NCI-H146 treated with DMSO at 0.1 percent for 48 hours (cell line): ENCODE data around the gene PLEKHG1.

ENCODE experiments used
- DNase-seq: peaks from one replicate; lab custom pipeline; 2025; ENCODE audit not compliant: unreplicated experiment; lab: John Stamatoyannopoulos, UW

PLEKHG1 gene

GRCh38 chr6:150617496-150618460 is 18.1 kb downstream of the PLEKHG1 start:
- no peak for DNase-seq

- no peak for DNase-seq
These were observed 19.6 kb downstream of the PLEKHG1 start for GRCh38 chr6:150619275-150619674.

- DNase-seq, result no peak
These were observed 20.6 kb downstream of the PLEKHG1 start for GRCh38 chr6:150620244-150620643.

- DNase-seq, result no peak
These were observed 21.1 kb downstream of the PLEKHG1 start for GRCh38 chr6:150620763-150621162.

GRCh38 chr6:150622476-150622875 is 22.8 kb downstream of the PLEKHG1 start:
- DNase-seq, result no peak

- no peak for DNase-seq
These were observed 23.5 kb downstream of the PLEKHG1 start for GRCh38 chr6:150622941-150623874.

GRCh38 chr6:150624191-150624590 is 24.5 kb downstream of the PLEKHG1 start:
- DNase-seq, result no peak

- DNase-seq, result no peak
These were observed 26.2 kb downstream of the PLEKHG1 start for GRCh38 chr6:150625927-150626326.

GRCh38 chr6:150627154-150627553 is 27.5 kb downstream of the PLEKHG1 start:
- DNase-seq, result no peak

GRCh38 chr6:150627585-150628025 is 27.9 kb downstream of the PLEKHG1 start:
- no peak for DNase-seq

- DNase-seq, result no peak
These were observed 29.2 kb downstream of the PLEKHG1 start for GRCh38 chr6:150628908-150629307.

- DNase-seq, result no peak
These were observed 31.7 kb downstream of the PLEKHG1 start for GRCh38 chr6:150631283-150631983.

- DNase-seq, result no peak
These were observed 32.4 kb downstream of the PLEKHG1 start for GRCh38 chr6:150631984-150632642.

- DNase-seq, result no peak
These were observed 33.2 kb downstream of the PLEKHG1 start for GRCh38 chr6:150632785-150633485.

GRCh38 chr6:150633486-150633834 is 33.8 kb downstream of the PLEKHG1 start:
- DNase-seq, result no peak

- no peak for DNase-seq
These were observed 34.7 kb downstream of the PLEKHG1 start for GRCh38 chr6:150634176-150634963.

- DNase-seq, result no peak
These were observed 35.2 kb downstream of the PLEKHG1 start for GRCh38 chr6:150634964-150635292.

- peak; percentile 36 for DNase-seq
These were observed 36.3 kb downstream of the PLEKHG1 start for GRCh38 chr6:150635906-150636514.

- no peak for DNase-seq
These were observed 37.1 kb downstream of the PLEKHG1 start for GRCh38 chr6:150636808-150637207.
